Ovary (tissue), 9 donors: Measurements from ENCODE around the gene KRTAP1-1. TPM values are rescaled to one million over a fixed set of nuclear protein-coding genes. Genes with fewer than 3 reads are reported as not detected.
"Not testable (repeated sequence)": the region's sequence is repeated elsewhere in the genome, so short reads cannot be mapped to it uniquely, and the experiment has no call there.

Experiments
- DNase-seq, 5 donors: peaks; one replicate each; pipeline ENCODE4 v3.0.0-alpha.2; 2019 to 2020
- H3K27ac ChIP-seq, 2 donors: fragments of 200-600 bp; one replicate each; pipeline versions ENCODE4 v1.5.1 to v1.8.0; 2019 to 2022
- H3K27me3 ChIP-seq: fragments of 200-600 bp; one replicate; pipeline ENCODE4 v1.8.0; 2022
- H3K36me3 ChIP-seq: fragments of 200-600 bp; sonication (generic); one replicate; pipeline ENCODE4 v1.5.1; 2019
- H3K4me1 ChIP-seq: one replicate; pipeline ENCODE4 v1.8.1; 2013; ENCODE audit warnings: mild to moderate bottlenecking, moderate library complexity; ENCODE audit not compliant: insufficient read depth
- H3K4me3 ChIP-seq: fragments of 200-600 bp; sonication (generic); one replicate; pipeline ENCODE4 v1.5.1; 2017
- H3K9me3 ChIP-seq, 2 donors: fragments of 200-600 bp in 1 of 2; sonication (generic) in 1 of 2; one replicate each; pipeline versions ENCODE4 v1.5.1 to v1.8.1; 2013 to 2019; ENCODE audit warnings: mild to moderate bottlenecking in 1 of 2, moderate library complexity in 1 of 2
- EP300 ChIP-seq: sonication (generic); formaldehyde crosslinking; IDR thresholded peaks from one replicate; pipeline ENCODE4 v1.6.1; 2017; ENCODE audit warnings: antibody characterized with exemption
- POLR2A ChIP-seq: fragments of 450-650 bp; IDR thresholded peaks from one replicate; pipeline ENCODE4 v1.6.1; 2017; ENCODE audit warnings: antibody characterized with exemption, mild to moderate bottlenecking, moderate library complexity
- WGBS, 3 donors: extraction: QIAGEN DNeasy Blood & Tissue Kit in 1 of 3; methylation state at CpG; one replicate each; pipeline versions ENCODE4 v1.1.5 to v1.1.7; 2013 to 2017; 5-methylcytosine and 5-hydroxymethylcytosine counted together
- intact Hi-C, 4 donors: fragments of 100-400 bp; cut with DNase I; formaldehyde crosslinking; loops; one replicate each; pipeline versions ENCODE4 v1.11.0 to v1.15.1; 2022 to 2023
- polyA plus RNA-seq, 2 donors: library from polyadenylated mRNA; stranded (reverse); fragments of 200-250 nt in 1 of 2; fragments of 350-450 nt in 1 of 2; fragmentation: Illumina TruSeq in 1 of 2; extraction: RNeasy Lipid Tissue Mini Kit (QIAGEN cat#74804) in 1 of 2; gene quantifications; one replicate each; pipeline ENCODE4 v1.2.3, GENCODE V29; 2013 to 2014
- total RNA-seq, 7 donors: library from RNA; depleted of rRNA in 2 of 7; stranded (reverse); fragments of >200 nt in 2 of 7; fragmentation: NEBNext Ultra II Directional in 3 of 7; extraction: Animal tissue kit (Norgen Biotek cat#: 25700) in 3 of 7; gene quantifications; one replicate each; pipeline versions ENCODE4 v1.1.0 to v1.2.4, GENCODE V29; 2016 to 2023
- TF ChIP-seq, protein P1 (sequence below), 3 donors: fragments of 450-650 bp in 2 of 3; fragments of 200-600 bp in 1 of 3; IDR thresholded peaks; one replicate each; pipeline versions ENCODE4 v1.5.1 to v1.8.0; 2016 to 2022; ENCODE audit warnings: antibody characterized with exemption in 3 of 3, mild to moderate bottlenecking in 1 of 3
- donor health status: DM: no; HTN: no; CAD: no; lungs with moderate emphysema.
- donor health status: DM: no; HTN: no; CAD: no.
- donor health status: Bipolar disorder and iron deficiency.
- donor health status: DM: yes; HTN: yes; CAD: no.
- donor health status: DM: no; HTN: no; CAD: no.
- donor health status: DM: yes; HTN: yes; CAD: no.

Gene KRTAP1-1
- total and polyA plus RNA-seq, 9 donors: not detected

DNA sequence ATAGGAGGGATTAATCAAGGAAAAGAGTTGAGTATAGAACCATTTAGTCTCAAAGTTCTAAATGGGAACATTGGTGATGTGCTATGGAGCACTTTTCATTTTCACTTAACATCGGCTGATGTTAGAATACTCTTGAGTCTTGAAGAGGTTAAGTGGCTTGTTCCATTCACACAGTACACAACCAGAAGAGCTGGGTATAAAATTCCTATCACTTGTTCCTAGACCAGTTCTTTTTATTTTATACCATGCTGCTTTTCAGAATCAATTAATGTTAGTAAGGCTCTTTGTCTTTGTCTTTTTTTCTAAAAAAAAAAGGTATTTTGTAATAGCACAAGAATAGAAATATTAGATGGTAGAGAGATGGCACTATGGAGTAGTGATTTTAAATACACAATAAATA, 1.7 kb upstream of the KRTAP1-1 start:
- WGBS, 3 donors: 92 to 98% (median 96%) methylated on average over 1 of the region's 1 CpG
- TF ChIP-seq POLR2A (no peak), EP300 (no peak)
- TF ChIP-seq, protein P1, sequence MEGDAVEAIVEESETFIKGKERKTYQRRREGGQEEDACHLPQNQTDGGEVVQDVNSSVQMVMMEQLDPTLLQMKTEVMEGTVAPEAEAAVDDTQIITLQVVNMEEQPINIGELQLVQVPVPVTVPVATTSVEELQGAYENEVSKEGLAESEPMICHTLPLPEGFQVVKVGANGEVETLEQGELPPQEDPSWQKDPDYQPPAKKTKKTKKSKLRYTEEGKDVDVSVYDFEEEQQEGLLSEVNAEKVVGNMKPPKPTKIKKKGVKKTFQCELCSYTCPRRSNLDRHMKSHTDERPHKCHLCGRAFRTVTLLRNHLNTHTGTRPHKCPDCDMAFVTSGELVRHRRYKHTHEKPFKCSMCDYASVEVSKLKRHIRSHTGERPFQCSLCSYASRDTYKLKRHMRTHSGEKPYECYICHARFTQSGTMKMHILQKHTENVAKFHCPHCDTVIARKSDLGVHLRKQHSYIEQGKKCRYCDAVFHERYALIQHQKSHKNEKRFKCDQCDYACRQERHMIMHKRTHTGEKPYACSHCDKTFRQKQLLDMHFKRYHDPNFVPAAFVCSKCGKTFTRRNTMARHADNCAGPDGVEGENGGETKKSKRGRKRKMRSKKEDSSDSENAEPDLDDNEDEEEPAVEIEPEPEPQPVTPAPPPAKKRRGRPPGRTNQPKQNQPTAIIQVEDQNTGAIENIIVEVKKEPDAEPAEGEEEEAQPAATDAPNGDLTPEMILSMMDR (IDR thresholded peaks at IDR 0.05): no peak

DNA sequence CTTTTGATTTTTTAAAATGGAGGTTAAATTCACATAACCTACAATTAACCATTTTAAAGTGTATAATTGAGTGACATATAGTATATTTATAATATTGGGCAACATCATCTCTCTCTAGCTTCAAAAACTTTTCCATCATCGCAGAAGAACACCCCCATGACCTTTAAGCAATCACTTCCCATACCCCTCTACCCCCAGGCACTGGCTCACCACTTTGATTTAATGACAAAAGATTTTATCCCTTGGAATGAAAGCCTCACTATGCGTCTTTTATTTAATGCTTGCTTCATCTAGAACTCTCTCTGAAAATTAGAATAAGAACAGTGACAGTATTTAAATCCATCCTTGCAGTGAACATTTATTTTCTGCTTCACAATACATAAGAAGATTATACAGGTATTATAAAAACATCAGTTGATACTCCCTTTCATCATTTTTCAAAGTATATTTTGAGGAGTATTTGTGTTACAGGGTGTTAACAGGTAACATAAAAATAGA, 3.3 kb downstream of the KRTAP1-1 start:
- WGBS, 3 donors: 82 to 87% (median 85%) methylated on average over 2 of the region's 2 CpGs
- no peaks in the 10 kb centered on the region for H3K4me1 ChIP-seq
- no peaks in the 10 kb centered on the region for H3K36me3 ChIP-seq
- no peaks in the 10 kb centered on the region for H3K27me3 ChIP-seq
- H3K9me3 ChIP-seq: no peaks in the 10 kb centered on the region
- DNase-seq: no peak
- TF ChIP-seq POLR2A (no peak), EP300 (no peak)
- TF ChIP-seq, protein P1 (IDR thresholded peaks at IDR 0.05): no peak
- H3K27ac ChIP-seq: no peak overlapping the region
- intact Hi-C loops: no loop called here
- no peak overlapping the region for H3K4me3 ChIP-seq

More for the DNA sequence above, 1.7 kb upstream of the KRTAP1-1 start:
- H3K36me3 ChIP-seq: no peaks in the 10 kb centered on the region
- intact Hi-C loops: no loop called here
- H3K27me3 ChIP-seq: no peaks in the 10 kb centered on the region
- H3K4me1 ChIP-seq: no peaks in the 10 kb centered on the region
- H3K9me3 ChIP-seq: no peaks in the 10 kb centered on the region
- no peak overlapping the region for H3K27ac ChIP-seq
- DNase-seq: no peak
- H3K4me3 ChIP-seq: no peak overlapping the region

DNA sequence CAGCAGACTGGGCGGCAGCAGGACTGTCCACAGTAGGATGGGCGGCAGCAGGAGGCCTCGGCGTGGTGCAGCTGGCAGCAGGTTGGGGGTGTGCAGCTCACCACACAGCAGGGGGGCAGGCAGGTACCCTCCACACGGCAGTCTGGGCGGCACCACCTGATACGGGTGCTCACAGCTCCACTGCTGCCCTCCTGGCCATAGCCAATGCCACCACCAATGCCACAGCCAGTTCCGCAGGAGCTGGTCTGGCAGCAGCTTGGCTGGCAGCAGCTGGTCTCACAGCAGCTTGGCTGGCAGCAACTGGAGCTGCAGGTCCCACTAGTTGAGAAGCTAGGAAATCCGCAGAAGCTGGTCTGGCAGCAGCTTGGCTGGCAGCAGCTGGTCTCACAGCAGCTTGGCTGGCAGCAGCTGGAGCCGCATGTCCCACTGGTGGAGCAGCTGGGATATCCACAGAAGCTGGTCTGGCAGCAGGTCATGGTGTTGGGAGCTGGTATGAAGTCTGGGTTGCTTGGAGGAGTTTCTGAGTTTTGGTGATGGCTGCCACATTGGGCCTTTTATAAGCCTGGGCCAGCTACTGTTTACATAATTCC, 6.8 kb downstream of the KRTAP1-1 start, which contains the start of gene KRTAP1-3:
Gene KRTAP1-3, minus strand, starts transcription at position 529 of the 590 bp plus-strand sequence. Its CDS starts 53 bp downstream, at position 476.
- H3K27ac ChIP-seq, H3K27me3 ChIP-seq, H3K4me1 ChIP-seq, DNase-seq, H3K9me3 ChIP-seq, H3K4me3 ChIP-seq, intact Hi-C loops, H3K36me3 ChIP-seq: not testable (repeated sequence)
- 81 to 93% (median 92%) methylated on average over 9 to 10 of the region's 10 CpGs for WGBS, 3 donors

DNA sequence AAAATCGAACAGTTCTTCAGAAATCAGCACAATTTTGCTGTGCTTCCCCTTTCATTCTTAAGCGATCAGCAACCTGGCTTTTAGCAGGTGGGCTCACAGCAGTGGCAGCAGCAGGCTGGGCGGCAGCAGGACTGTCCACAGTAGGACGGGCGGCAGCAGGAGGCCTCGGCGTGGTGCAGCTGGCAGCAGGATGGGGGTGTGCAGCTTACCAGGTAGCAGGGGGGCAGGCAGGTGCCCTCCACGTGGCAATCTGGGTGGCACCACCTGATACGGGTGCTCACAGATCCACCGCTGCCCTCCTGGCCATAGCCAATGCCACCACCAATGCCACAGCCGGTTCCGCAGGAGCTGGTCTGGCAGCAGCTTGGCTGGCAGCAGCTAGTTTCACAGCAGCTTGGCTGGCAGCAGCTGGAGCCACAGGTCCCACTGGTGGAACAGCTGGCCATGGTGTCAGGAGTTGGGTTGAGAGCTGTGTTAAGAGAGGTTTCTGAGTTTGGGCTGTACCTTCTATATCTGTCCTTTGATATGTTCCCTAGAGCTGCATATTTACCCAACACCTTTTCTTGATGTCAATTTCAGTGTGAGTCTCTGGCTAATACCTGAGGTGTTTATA, 11.5 kb downstream of the KRTAP1-1 start, which contains the start of gene KRTAP1-4:
Gene KRTAP1-4, minus strand, starts transcription at position 563 of the 613 bp plus-strand sequence. Its CDS starts 117 bp downstream, at position 446.
- Histone ChIP-seq H3K4me3 (no peak within 1 kb of the TSS), H3K9me3 (no peaks in the 10 kb centered on the region), H3K36me3 (no peaks in the 10 kb centered on the region), H3K4me1 (peaks cover 2% of the 10 kb centered on the region), H3K27ac (no peak within 1 kb of the TSS), H3K27me3 (no peaks in the 10 kb centered on the region)
- no peak for DNase-seq
- TF ChIP-seq EP300 (no peak), POLR2A (no peak)
- TF ChIP-seq, protein P1 (IDR thresholded peaks at IDR 0.05): no peak
- whole genome bisulfite sequencing, 3 donors: 77 to 88% (median 88%) methylated on average over 12 of the region's 12 CpGs
- intact Hi-C loops: no loop called here
